ENCODE data around the gene BHMT2. TPM values are rescaled to one million over a fixed set of nuclear protein-coding genes. Genes with fewer than 3 reads are reported as not detected.

BHMT2 gene
- total RNA-seq, 1 donor, result 6.8 TPM

GRCh38 chr5:79111960-79112702 lies 42.6 kb downstream of the BHMT2 start:
- no peak for DNase-seq (ENCODE audit: low read depth)
- no peak for TF ChIP-seq CTCF (IDR thresholded peaks at IDR 0.05; ENCODE audit: insufficient read depth, low read length)
- no peak overlapping the region for H3K4me3 ChIP-seq (ENCODE audit: low read depth, low read length)

GRCh38 chr5:79112703-79113058 lies 43.1 kb downstream of the BHMT2 start:
- TF ChIP-seq CTCF (IDR thresholded peaks at IDR 0.05; ENCODE audit: insufficient read depth, low read length), result no peak
- DNase-seq (ENCODE audit: low read depth), result no peak
- H3K4me3 ChIP-seq (ENCODE audit: low read depth, low read length), result no peak overlapping the region

- DNase-seq (ENCODE audit: low read depth), result no peak
- TF ChIP-seq CTCF (IDR thresholded peaks at IDR 0.05; ENCODE audit: insufficient read depth, low read length), result no peak
- no peak overlapping the region for H3K4me3 ChIP-seq (ENCODE audit: low read depth, low read length)
Observed at GRCh38 chr5:79119486-79119885, 49.9 kb downstream of the BHMT2 start.

GRCh38 chr5:79120221-79120620 lies 50.7 kb downstream of the BHMT2 start:
- no peak for DNase-seq (ENCODE audit: low read depth)
- H3K4me3 ChIP-seq (ENCODE audit: low read depth, low read length), result no peak overlapping the region
- TF ChIP-seq CTCF (IDR thresholded peaks at IDR 0.05; ENCODE audit: insufficient read depth, low read length), result no peak

- TF ChIP-seq CTCF (IDR thresholded peaks at IDR 0.05; ENCODE audit: insufficient read depth, low read length), result no peak
Observed at GRCh38 chr5:79122973-79123372, 53.4 kb downstream of the BHMT2 start.

GRCh38 chr5:79124607-79125006 lies 55.0 kb downstream of the BHMT2 start:
- no peak for DNase-seq (ENCODE audit: low read depth)
- H3K4me3 ChIP-seq (ENCODE audit: low read depth, low read length), result no peak overlapping the region
- no peak for TF ChIP-seq CTCF (IDR thresholded peaks at IDR 0.05; ENCODE audit: insufficient read depth, low read length)

More at GRCh38 chr5:79122973-79123372, 53.4 kb downstream of the BHMT2 start:
- DNase-seq (ENCODE audit: low read depth), result no peak
- no peak overlapping the region for H3K4me3 ChIP-seq (ENCODE audit: low read depth, low read length)

- TF ChIP-seq CTCF (IDR thresholded peaks at IDR 0.05; ENCODE audit: insufficient read depth, low read length), result no peak
- no peak overlapping the region for H3K4me3 ChIP-seq (ENCODE audit: low read depth, low read length)
- no peak for DNase-seq (ENCODE audit: low read depth)
Observed at GRCh38 chr5:79130781-79131180, 61.2 kb downstream of the BHMT2 start.

Data from fibroblast of the aortic adventitia (primary cell).